HCT116 (cell line): Measurements from ENCODE around the gene IGDCC3. TPM values are rescaled to one million over a fixed set of nuclear protein-coding genes. Genes with fewer than 3 reads are reported as not detected.

Source experiments
- ATAC-seq: fragments of 200-7000 bp; cut with Tn5 transposase; 2 replicates; pipeline ENCODE4 v1.9.1; 2020; ENCODE audit warnings: mild to moderate bottlenecking, moderate library complexity
- BruUV-seq: library from RNA; stranded (reverse); fragments of 400-500 nt; replicated peaks from 2 replicates; lab custom pipeline; 2021; lab: Mats Ljungman, UMichigan
- CTCF ChIA-PET: fragments of 300-600 bp; sonication (Branson Sonifier 250); formaldehyde crosslinking; loops from one replicate; lab custom pipeline; 2021; ENCODE audit warnings: antibody characterized with exemption; lab: Charles Lee
- POLR2A ChIA-PET: fragments of 300-600, 350-600 bp; sonication (Branson Sonifier 250); formaldehyde crosslinking; loops from one replicate; lab custom pipeline; 2021; ENCODE audit warnings: antibody characterized with exemption; lab: Charles Lee
- RAD21 ChIA-PET, 2 experiments: fragments of 300-600 bp; sonication (Branson Sonifier 250); formaldehyde crosslinking; loops; one replicate each; lab custom pipeline; 2023; ENCODE audit warnings: low total read pairs in 2 of 2; ENCODE audit not compliant: uncharacterized antibody in 2 of 2, unreplicated experiment in 2 of 2, low non-redundant PET in 1 of 2; lab: Charles Lee
- DNase-seq: peaks from one replicate; pipeline ENCODE4 v3.0.0-alpha.2; 2010; ENCODE audit warnings: low read depth, low spot score
- H2AFZ ChIP-seq: fragments of 200-600 bp; shearing (Covaris generic), sonication (generic); 2 replicates; pipeline ENCODE4 v1.6.1; 2017; ENCODE audit warnings: low read depth, mixed run types, mixed read lengths, antibody characterized with exemption, low read length; ENCODE audit not compliant: poor library complexity, severe bottlenecking
- H3K27ac ChIP-seq: 2 replicates; pipeline ENCODE4 v1.5.1; 2012; ENCODE audit warnings: low read depth, low read length
- H3K27me3 ChIP-seq: fragments of 200-600 bp; sonication (generic); 2 replicates; pipeline ENCODE4 v1.6.1; 2016; ENCODE audit warnings: mixed run types, low read length, mixed read lengths; ENCODE audit not compliant: insufficient read depth
- H3K36me3 ChIP-seq, 2 experiments: fragments of 200-500 bp in 1 of 2; fragments of 200-600 bp in 1 of 2; sonication (Bioruptor generic) in 1 of 2; sonication (generic) in 1 of 2; 2 replicates each; pipeline versions ENCODE4 v1.5.1 to v1.6.1; 2014 to 2016; ENCODE audit warnings: low read length in 2 of 2, inconsistent platforms in 1 of 2, mixed read lengths in 1 of 2, mixed run types in 1 of 2; ENCODE audit not compliant: insufficient read depth in 2 of 2, control insufficient read depth in 1 of 2
- H3K4me1 ChIP-seq, 2 experiments: fragments of 200-600 bp in 1 of 2; sonication (generic) in 1 of 2; 2 replicates each; pipeline versions ENCODE4 v1.5.1 to v1.6.1; 2012 to 2017; ENCODE audit warnings: low read length in 2 of 2, inconsistent platforms in 1 of 2, mild to moderate bottlenecking in 1 of 2, mixed read lengths in 1 of 2, mixed run types in 1 of 2, moderate library complexity in 1 of 2; ENCODE audit not compliant: insufficient read depth in 2 of 2, control insufficient read depth in 1 of 2
- H3K4me2 ChIP-seq: fragments of 200-600 bp; sonication (generic); 2 replicates; pipeline ENCODE4 v1.6.1; 2017; ENCODE audit warnings: mixed run types, low read length, mixed read lengths
- H3K4me3 ChIP-seq, 2 experiments: fragments of 200-600 bp in 1 of 2; sonication (generic) in 1 of 2; replicated peaks in 1 of 2; 2 replicates each; pipeline ENCODE4 v1.5.1; 2011 to 2016; ENCODE audit warnings: low read length in 2 of 2, control low read depth in 1 of 2, low read depth in 1 of 2, mild to moderate bottlenecking in 1 of 2, mixed read lengths in 1 of 2, mixed run types in 1 of 2
- H3K79me2 ChIP-seq: fragments of 200-600 bp; sonication (generic); 2 replicates; pipeline ENCODE4 v1.6.1; 2017; ENCODE audit warnings: mild to moderate bottlenecking, mixed run types, low read length, moderate library complexity, mixed read lengths; ENCODE audit not compliant: insufficient read depth
- H3K9ac ChIP-seq: fragments of 200-600 bp; sonication (generic); 2 replicates; pipeline ENCODE4 v1.6.1; 2016; ENCODE audit warnings: low read length, mixed read lengths
- H3K9me2 ChIP-seq: fragments of 200-600 bp; sonication (generic), shearing (Covaris generic); 2 replicates; pipeline ENCODE4 v1.6.1; 2017; ENCODE audit warnings: mixed run types, mild to moderate bottlenecking, moderate library complexity; ENCODE audit not compliant: insufficient read depth
- H3K9me3 ChIP-seq, 2 experiments: fragments of 200-500 bp in 1 of 2; fragments of 200-600 bp in 1 of 2; sonication (Bioruptor generic) in 1 of 2; sonication (generic) in 1 of 2; 2 replicates each; pipeline ENCODE4 v1.6.1; 2014 to 2017; ENCODE audit warnings: low read length in 2 of 2, mixed read lengths in 2 of 2, inconsistent platforms in 1 of 2, low read depth in 1 of 2, mild to moderate bottlenecking in 1 of 2, mixed run types in 1 of 2, moderate library complexity in 1 of 2; ENCODE audit not compliant: control insufficient read depth in 1 of 2, insufficient read depth in 1 of 2
- H4K20me1 ChIP-seq: fragments of 200-600 bp; sonication (generic), shearing (Covaris generic); 2 replicates; pipeline ENCODE4 v1.6.1; 2017; ENCODE audit warnings: mixed run types, mild to moderate bottlenecking, moderate library complexity; ENCODE audit not compliant: insufficient read depth
- CTCF ChIP-seq, 3 experiments: fragments of 200-600 bp in 1 of 3; sonication (generic) in 1 of 3; IDR thresholded peaks in 2 of 3; conservative IDR thresholded peaks in 1 of 3; 2 replicates each; pipeline ENCODE4 v1.5.1; 2012 to 2017; ENCODE audit warnings: low read depth in 2 of 3, low read length in 2 of 3, antibody characterized with exemption in 1 of 3, borderline replicate concordance in 1 of 3, control low read depth in 1 of 3, mild to moderate bottlenecking in 1 of 3, mixed read lengths in 1 of 3, mixed run types in 1 of 3, moderate library complexity in 1 of 3; ENCODE audit not compliant: insufficient read depth in 1 of 3
- FOSL1 ChIP-seq: IDR thresholded peaks from 2 replicates; pipeline ENCODE4 v1.6.1; 2012; ENCODE audit warnings: low read depth
- POLR2A ChIP-seq: IDR thresholded peaks from 2 replicates; pipeline ENCODE4 v1.7.0; 2011; ENCODE audit warnings: borderline replicate concordance; ENCODE audit not compliant: insufficient read depth, insufficient read length; ENCODE audit errors: extremely low read depth
- POLR2AphosphoS5 ChIP-seq: IDR thresholded peaks from 2 replicates; pipeline ENCODE4 v1.6.1; 2011; ENCODE audit warnings: mild to moderate bottlenecking, low read depth, low read length, moderate library complexity
- RAD21 ChIP-seq: IDR thresholded peaks from 2 replicates; pipeline ENCODE4 v1.6.1; 2012; ENCODE audit warnings: low read depth, mild to moderate bottlenecking
- YY1 ChIP-seq: IDR thresholded peaks from 2 replicates; pipeline ENCODE4 v1.6.1; 2011; ENCODE audit warnings: low read length, low read depth, moderate library complexity, mild to moderate bottlenecking; ENCODE audit not compliant: insufficient replicate concordance; ENCODE audit errors: extremely low read depth
- intact Hi-C: fragments of 100-400 bp; cut with micrococcal nuclease; formaldehyde crosslinking; loops from 2 replicates; pipeline ENCODE4 v1.10.0; 2022
- total RNA-seq: library from RNA; stranded (reverse); gene quantifications from one replicate; pipeline ENCODE4 v1.2.1, GENCODE V29; 2021; ENCODE audit not compliant: unreplicated experiment
- TF ChIP-seq, protein P1 (sequence below): IDR thresholded peaks from 2 replicates; pipeline ENCODE4 v1.6.1; 2012
- TF ChIP-seq, protein P2 (sequence below): IDR thresholded peaks from 2 replicates; pipeline ENCODE4 v1.6.1; 2012

IGDCC3 gene
- total RNA-seq, 1 experiment from 2014 or later = 0.44 TPM

- Histone ChIP-seq H3K4me3 (no peak overlapping the region), H2AFZ (no peak overlapping the region), H3K9me2 (no peaks in the 10 kb centered on the region), H3K4me2 (no peak overlapping the region), H4K20me1 (no peaks in the 10 kb centered on the region), H3K4me1 (peaks cover 10% of the 10 kb centered on the region in 2 experiments; a peak in 3 of 4 replicates), H3K79me2 (no peaks in the 10 kb centered on the region), H3K27ac (no peak overlapping the region), H3K9me3 (no peaks in the 10 kb centered on the region), H3K36me3 (no peaks in the 10 kb centered on the region), H3K27me3 (no peaks in the 10 kb centered on the region), H3K9ac (no peak overlapping the region)
- ATAC-seq = no peak
- no TSS peak for BruUV-seq
- ChIA-PET RAD21 (no interaction called here), POLR2A (no interaction called here), CTCF (interaction anchor here (1.5 kb wide), 1 partner anchor 16 kb away, joined by 4 read pairs; no protein-coding TSS in a partner anchor)
- no peak for DNase-seq
- intact Hi-C loops = no loop called here
- TF ChIP-seq POLR2AphosphoS5 (no peak), RAD21 (no peak), YY1 (no peak), FOSL1 (no peak), CTCF (IDR thresholded peaks at IDR 0.05 in 2 of 3, conservative IDR thresholded peaks at IDR 0.05 in 1 of 3; ENCODE audit: borderline replicate concordance in 1 of 3, insufficient read depth in 1 of 3, low read depth in 2 of 3, low read length in 2 of 3) (no peak), POLR2A (no peak)
- TF ChIP-seq, protein P1, sequence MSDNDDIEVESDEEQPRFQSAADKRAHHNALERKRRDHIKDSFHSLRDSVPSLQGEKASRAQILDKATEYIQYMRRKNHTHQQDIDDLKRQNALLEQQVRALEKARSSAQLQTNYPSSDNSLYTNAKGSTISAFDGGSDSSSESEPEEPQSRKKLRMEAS = no peak
- TF ChIP-seq, protein P2, sequence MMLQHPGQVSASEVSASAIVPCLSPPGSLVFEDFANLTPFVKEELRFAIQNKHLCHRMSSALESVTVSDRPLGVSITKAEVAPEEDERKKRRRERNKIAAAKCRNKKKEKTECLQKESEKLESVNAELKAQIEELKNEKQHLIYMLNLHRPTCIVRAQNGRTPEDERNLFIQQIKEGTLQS = no peak
Observed at GRCh38 chr15:65368302-65369211, 9.2 kb downstream of the IGDCC3 start.
